GM18502 (cell line): ENCODE data around the gene ISX.

Experiments
- ATAC-seq: cut with Tn5 transposase; IDR thresholded peaks from one replicate; pipeline ENCODE4 v1.9.1; 2021; ENCODE audit warnings: mild to moderate bottlenecking; ENCODE audit not compliant: unreplicated experiment, poor library complexity

Gene ISX

DNA sequence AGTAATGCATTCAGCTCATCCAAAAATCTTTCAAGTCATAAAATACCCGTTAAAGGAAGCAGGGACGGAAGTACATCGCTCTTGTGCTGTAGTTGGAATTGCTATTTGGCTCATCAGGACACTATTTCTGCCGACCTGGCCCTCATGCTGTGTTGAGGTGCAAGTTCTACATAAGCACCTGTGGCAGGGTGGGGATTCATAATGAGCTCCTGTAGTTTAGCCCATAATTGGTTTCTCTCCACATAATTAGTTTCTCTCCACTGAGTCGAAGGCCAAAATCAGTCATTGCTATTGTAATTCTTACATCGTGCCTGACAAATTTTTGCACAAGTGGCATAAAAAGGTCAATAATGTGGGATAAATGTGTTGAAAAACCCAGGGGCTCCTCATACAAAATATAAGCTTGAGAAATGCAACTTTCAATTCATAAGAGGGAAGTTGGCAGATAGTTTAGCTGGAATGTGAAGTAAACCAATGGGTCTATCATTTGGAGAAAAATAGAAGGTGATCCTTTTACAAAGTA lies 14.9 kb upstream of the ISX start:
- ATAC-seq = no peak

DNA sequence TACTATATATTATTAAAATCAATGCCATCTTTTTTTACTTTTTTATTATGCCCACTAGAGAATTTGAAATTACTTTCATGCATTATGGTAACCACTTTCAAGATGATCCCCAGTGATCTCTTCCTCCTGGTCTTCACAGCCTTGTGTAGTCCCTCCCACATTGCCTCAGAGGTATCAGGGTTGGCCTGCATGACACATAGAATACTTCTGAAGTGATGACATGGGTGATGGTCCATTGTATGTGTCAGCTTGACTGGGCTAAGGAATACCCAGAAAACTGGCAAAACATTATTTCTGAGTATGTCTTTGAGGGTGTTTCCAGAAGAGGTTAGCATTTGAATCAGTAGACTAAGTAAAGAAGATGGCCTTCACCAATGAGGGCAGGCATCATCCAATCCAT lies 14.2 kb upstream of the ISX start:
- ATAC-seq = no peak

DNA sequence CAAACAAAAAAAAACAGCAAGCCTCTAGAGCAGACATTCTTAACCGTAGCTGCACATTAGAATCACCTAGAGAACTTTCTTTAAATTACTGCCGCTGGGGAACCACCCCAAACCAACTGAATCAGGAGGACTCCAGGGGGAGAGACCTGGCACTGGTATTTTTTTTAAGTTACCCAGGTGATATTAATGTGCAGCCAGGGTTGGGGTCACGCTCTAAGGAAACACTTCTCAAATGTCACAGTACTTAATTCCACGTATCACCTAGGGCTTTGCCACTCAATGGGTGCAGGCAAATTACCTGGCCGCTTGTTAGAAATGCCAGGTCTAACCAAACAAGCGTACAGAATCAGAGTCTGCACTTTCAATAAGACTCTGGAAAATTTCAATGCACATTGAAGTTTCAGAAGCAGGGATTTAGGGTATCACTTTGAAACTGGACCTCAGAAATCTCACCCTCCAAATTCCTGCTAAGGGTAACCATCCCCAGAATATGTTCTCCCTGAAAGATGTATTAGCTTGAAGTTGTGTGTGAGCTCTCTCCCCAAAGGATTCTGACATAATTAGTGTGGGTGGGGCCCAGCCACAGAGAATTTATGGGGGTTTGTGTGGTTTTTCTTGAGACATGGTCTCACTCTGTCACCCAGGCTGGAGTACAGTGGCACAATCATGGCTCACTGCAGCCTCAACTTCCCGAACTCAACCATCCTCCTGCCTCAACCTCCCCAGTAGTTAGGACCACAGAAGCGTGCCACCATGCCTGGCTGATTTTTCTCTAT lies 12.7 kb upstream of the ISX start:
- ATAC-seq = no peak

DNA sequence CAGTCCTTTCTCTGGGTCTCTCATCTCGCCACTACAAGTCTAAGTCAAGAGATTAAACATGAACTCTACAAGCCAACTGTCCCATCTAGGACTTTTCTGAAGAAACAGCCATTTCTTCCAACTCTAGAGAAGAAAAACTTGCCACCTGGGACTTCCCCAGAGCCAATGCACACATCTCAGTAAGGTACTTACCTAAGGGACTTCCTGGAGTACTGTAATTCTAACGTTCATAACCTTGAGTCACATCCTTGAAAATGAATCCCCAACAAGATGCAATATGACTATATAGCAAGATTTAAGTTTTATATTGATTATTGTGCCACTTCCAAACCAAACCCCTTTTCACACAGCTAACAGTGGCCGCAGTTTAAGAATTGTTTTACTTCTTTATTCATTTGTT lies 11.9 kb upstream of the ISX start:
- ATAC-seq = no peak

DNA sequence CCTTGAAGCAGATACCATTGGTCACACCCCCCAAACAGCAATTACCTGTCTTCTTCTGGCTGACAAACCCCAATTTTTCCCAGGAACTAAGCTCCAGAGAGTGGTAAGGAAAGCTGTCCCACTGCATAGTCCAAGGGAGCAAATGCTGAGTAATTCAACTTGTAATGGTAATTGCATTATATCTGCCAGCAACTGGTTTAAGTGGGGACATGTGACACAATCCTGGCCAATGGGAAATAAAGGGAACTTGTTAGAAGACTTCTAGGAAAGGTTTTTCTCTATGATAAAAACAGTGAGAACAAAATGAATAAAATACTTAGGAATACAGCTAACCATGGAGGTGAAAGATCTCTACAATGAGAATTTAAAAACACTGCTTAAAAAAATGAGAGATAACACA lies 9.5 kb upstream of the ISX start:
- no peak for ATAC-seq

DNA sequence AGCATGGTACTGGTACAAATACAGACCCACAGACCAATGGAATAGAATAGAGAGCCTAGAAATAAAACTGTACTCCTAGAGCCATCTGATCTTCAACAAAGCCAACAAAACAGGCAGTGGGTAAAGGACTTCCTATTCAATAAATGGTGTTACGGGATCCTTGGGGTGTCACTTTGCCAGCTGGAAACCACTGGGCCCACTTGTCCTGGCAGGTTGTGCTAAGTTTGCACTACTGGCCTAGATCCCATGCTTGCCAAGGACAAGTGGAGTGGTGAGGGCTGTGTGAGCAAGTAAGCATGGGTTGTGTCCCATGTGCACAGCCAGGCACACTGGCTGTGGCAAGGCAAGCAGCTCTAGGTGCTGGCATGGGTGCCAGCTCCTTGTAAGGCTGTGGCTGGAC lies 8.8 kb upstream of the ISX start:
- no peak for ATAC-seq

DNA sequence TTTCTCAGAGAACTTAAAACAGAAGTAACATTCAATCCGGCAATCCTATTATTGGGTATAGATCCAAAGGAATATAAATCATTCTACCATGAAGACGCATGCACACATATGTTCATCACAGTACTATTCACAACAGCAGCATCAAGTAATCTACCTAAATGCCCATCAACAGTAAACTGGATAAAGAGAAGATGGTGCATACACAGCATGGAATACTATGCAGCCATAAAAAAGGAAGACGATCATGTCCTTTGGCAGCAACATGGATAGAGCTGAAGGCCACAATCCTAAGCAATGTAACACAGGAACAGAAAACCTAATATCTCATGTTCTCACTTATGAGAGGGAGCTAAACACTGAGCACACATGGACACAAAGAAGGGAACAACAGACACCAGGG lies 6.3 kb upstream of the ISX start:
- ATAC-seq = no peak

DNA sequence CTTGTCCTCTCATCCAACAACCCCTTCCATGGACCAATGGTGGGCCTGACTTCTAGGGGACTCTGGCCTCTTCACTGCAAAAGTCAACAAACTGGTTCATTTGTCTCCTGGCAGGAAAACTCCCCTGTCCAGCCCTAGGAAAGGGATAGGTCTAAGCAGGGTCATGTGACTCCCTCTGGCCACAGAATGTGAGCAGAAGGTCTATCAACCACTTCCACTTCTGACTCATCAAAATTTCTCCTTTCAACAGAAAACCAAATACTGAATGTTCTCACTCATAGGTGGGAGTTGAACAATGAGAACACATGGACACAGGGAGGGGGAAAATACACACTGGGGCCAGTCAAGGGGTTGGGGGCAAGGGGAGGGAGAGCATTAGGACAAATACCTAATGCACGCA lies 1.3 kb upstream of the ISX start:
- ATAC-seq = no peak

DNA sequence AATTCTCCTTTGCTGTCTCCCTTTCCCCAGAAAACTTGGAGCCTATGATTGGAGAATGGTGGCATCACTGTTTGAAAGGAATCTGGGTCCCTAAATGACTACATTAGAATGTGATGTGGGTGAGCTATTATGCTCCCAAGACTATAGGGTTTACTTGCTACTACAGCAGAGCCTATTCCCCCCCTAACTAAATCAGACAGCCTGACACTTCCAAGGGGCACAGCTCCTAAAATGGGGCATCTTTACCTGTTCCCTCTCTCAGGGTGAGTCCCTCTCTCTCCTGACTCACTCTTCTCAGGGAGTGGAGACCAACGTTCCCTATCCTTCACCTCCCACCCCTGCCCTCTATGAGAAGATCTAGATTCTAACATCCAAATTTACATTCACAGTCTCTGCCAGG lies 775 bp upstream of the ISX start:
- no peak for ATAC-seq

DNA sequence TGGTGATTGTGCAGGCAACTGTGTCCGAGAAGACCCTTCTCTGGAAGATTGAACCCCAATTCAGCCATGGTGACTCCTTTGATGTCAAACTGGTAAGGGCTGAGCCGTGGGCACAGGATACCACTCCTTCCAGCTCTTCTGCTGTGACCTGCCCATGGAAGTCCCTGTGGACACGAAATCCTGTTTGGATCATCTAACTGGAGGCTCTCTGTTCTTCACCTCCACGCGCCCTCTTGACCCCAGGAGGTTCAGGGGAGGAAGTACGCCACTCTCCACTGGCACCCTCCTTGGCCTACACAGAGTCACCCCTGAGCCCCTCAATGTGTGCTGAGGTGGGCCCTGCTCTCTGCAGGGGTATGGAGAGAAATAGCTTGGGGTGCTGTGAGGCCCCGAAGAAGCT lies 810 bp downstream of the ISX start:
- no peak for ATAC-seq

DNA sequence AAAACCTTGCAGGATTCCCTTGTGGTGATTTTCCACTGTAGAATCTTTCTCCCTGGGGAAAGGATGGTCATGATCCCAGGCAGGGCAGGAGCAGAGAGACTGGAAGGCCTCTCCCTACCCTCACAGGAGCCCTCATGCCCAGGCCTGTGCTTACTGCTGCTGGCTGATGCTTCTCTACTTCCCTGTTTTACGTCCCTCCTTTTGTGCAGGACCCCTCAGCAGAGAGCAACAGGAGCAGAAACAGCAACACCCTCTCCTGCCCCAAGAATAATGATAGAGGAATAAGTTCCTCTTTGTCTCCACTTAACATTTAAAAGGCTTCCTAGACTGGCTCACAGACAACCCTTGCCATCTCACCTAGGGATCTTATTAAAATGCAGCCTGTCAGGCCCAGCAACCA lies 3.6 kb downstream of the ISX start:
- no peak for ATAC-seq

DNA sequence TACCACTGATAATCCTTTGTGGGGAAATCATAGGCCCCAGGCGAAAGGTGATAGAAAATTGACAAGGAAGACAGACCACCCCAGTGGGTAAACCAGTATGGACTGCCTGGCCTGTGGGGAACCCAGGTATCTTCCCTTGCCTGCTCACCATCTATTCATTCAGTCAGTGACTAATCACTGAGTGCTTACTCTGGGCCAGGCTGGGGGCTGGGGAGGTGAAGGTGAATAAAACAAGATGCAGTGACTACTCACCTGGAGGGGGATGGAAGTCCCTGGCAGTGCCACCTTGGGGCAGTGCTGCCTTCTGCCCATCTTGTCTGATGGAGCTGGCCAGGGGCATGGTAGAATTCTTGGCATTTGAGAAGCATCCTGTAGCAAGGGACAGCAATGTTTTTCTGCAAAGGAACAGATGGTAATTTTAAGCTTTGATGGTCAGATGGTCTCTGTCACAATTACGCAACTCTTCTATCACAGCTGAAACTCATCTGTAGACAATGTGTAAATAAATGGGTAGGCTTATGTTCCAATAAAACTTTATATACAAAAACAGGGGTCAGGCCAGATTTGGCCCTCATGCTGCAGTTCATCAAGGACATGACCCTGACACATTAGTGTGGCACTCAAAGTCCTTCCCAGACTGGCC lies 4.6 kb downstream of the ISX start:
- no peak for ATAC-seq

DNA sequence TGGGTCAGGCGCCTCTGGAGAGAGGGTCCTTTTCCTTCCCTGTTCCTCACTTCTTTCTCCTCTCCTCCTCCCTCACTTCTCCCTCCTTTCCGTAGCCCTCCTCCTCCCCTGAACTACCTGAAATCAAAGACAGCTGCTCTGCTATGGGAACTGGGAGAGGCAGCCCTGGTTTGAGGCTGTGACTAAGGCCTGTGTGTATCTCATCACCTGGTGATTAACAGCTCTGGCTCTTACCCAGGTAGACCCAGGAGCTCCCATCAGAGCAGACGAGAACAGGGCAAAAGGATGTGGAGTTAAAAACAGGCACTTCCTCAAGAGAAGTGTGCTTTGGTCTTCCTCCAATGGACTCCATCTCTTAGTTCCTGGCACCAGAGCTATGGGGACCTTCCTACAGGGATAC lies 5.8 kb downstream of the ISX start:
- no peak for ATAC-seq

DNA sequence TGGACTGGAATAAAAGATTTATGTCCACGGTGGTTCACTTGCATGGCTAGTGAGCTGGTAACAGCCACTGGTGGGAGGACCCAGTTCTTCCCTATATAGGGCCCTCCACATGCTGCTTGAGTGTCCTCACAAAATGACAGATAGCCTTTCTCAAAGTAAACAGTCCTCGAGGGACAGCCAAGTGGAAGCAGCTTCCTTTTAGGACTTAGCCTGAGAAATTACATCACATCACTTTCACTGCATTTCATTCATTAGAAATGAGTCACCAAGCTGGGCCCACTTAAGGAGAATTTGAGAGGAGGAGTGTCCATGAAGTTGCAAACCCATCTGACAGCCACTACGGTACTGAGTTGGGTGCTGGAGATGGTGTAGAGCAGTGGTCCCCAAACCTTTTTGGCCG lies 7.0 kb downstream of the ISX start:
- no peak for ATAC-seq

DNA sequence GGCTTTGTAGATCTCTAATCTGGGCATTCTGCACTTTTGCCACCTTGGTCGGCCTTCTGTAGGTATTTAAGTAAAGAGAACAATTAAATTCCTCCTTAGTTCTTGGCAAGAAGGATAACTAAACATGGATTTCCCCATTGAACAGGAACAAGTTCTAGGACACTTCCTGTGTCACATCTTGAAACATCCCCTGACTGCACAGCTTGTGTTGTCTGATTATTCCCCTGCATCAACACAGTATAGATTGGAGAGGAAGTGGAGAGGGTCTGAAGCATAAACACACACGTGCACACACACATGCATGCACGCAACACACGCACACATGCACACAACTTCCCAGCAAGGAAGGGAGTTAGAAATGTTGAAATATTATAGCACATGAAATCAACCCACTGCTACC lies 8.6 kb downstream of the ISX start:
- ATAC-seq = no peak

DNA sequence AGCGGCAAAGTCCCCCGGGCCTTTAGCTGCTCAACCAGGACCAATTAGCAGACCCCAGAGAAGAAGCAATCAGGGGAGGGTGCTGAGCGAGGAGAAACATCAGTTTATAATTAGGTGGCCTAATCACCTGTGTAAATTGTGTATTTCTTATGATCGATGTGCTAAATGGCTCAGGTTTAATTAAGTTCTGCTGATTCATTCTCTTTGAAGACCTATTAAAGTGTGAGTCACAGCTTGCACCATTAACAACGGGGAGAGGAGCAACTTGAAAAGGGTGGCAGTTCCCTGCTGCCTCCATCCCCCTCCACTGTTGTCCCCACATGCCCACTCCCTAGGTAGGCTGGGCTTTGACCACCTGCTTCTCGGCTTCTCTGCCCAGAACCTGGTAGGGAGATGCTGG lies 10.7 kb downstream of the ISX start:
- no peak for ATAC-seq

DNA sequence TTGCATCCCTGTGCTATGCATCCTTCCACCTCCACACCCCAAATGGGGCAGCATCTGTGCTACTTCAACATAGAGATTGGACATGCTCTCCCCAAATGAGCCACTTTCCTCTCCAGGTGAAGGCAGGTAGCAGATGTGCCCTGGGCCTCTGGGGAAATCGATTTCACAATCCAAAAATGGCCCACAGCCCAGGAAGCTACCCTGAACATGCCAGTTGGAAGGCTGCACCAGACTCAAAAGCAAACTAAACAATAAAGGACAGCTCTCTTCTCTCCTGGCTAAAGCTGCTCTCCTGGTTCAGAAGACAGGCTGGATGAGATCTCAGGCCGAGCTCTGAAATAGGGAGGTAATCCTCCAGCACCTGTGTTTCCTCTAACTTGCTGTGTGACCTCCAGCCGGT lies 19.7 kb downstream of the ISX start:
- ATAC-seq = no peak

DNA sequence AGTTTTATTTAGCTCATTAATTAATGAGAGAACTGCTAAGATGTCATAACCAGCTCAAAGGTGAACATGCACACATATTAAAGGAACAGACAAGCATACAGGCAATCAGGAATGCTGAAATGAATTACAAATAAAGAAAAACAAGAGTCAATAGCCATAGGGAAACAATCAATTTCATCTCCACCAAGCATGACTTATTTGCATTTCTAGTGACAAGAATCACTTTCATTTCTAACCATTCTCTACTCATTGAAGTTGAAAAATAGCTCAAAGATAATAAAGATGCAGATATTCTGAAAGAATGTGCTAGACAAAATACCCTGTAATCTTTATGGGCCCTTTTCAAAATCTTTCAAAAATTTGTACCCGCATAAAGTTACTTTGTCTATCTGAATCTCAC lies 23.2 kb downstream of the ISX start:
- ATAC-seq = no peak

DNA sequence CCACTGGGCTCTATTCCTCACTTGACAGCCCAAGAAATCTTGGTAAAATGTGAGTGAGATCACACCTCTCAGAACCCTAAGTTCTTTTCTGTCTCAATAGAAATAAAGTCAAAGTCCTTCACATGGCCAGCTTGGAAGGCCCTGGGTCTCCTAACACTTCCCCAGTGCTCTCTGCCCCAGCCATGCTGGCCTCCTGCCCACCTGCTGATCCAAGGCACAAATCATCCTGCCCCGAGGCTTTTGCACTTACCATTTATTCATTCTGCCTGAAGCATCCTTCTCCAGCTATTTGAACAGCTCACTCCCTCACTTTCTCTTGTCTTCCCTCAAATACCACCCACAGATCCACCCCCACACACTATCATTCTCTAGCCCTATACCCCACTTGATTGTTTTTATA lies 26.4 kb downstream of the ISX start:
- no peak for ATAC-seq

DNA sequence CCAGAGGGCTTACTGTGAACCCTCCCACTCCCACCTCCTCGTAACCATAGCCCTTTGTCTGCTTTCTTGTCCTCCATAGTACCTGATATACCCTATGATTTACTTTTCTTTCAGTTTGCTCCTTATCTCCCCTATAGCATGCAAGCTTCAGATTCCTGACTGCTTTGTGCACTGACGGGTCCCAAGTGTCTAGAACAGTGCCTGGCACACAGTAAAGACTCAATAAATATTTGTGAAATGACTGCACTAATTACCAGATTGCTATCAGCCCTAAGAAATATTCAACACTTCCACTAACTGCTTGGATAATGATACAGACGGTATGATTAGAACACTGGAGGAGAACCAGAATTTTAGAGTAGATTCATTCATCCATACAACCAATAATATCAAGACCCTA lies 33.0 kb downstream of the ISX start:
- no peak for ATAC-seq

DNA sequence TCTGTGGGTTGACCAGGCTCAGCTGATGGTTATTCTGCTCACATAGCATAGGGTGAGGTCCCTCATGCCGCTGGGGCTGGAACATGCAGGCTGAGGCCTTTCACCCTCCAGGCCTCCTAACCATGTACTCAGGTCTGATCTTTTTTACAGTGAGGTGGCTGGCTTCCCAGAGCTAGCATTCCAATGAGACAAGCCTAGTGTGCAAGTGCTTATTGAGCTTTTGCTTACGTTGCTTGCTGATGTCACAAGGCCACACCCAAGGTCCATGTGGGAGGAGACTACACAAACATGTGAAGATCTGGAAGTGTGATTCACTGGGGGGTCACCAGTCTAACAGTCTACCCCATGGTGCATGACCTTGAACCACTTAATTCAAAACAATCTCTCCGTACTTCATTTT lies 33.9 kb downstream of the ISX start:
- ATAC-seq = no peak

DNA sequence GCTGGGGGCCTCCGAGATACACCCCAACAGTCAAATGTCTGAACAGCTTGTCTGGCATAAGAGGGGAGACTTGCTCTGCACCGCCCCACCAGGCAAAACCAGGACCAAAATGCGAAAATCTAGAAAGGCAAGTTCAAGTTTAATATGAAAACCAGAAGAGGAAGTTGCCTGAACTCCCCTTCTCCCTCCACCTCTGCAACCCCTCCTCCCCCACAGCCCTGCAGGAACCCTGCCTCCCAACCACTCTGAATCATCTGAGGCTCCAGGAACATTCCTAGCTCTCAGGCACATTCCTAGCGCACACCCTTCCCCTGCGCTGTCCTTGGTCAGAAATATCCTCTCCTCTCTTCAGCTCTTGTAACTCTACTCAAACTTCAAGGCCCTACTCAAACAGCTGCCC lies 36.7 kb downstream of the ISX start:
- no peak for ATAC-seq
